Skin of body (tissue), 2 donors: Measurements from ENCODE around the gene MRPL39. TPM values are rescaled to one million over a fixed set of nuclear protein-coding genes. Genes with fewer than 3 reads are reported as not detected.

Experiments used
- DNase-seq: peaks from one replicate; lab custom pipeline; 2025; lab: John Stamatoyannopoulos, UW
- total RNA-seq: library from RNA; depleted of rRNA; stranded (reverse); fragments of >200 nt; gene quantifications from one replicate; pipeline ENCODE4 v1.2.3, GENCODE V29; 2014

Gene MRPL39
- total RNA-seq, 1 donor from 2014 or later, result 30.2 TPM

GRCh38 chr21:25615880-25616279, 8.6 kb upstream of the MRPL39 start:
- DNase-seq, result no peak

- DNase-seq, result no peak
Measured at GRCh38 chr21:25614441-25614840, 7.2 kb upstream of the MRPL39 start.

GRCh38 chr21:25608044-25608737, 910 bp upstream of the MRPL39 start:
- DNase-seq, result peak; percentile 85

GRCh38 chr21:25589887-25590286, 17.4 kb downstream of the MRPL39 start:
- DNase-seq, result no peak

- no peak for DNase-seq
Measured at GRCh38 chr21:25586791-25587190, 20.5 kb downstream of the MRPL39 start.

GRCh38 chr21:25586326-25586725, 21.0 kb downstream of the MRPL39 start:
- no peak for DNase-seq

GRCh38 chr21:25584833-25585676, 22.2 kb downstream of the MRPL39 start:
- DNase-seq, result no peak

GRCh38 chr21:25583370-25584130, 23.7 kb downstream of the MRPL39 start:
- DNase-seq, result no peak

GRCh38 chr21:25582888-25583287, 24.4 kb downstream of the MRPL39 start:
- DNase-seq, result no peak

- DNase-seq, result no peak
Measured at GRCh38 chr21:25582164-25582790, 25.0 kb downstream of the MRPL39 start.

- no peak for DNase-seq
Measured at GRCh38 chr21:25581582-25581981, 25.7 kb downstream of the MRPL39 start.

- no peak for DNase-seq
Measured at GRCh38 chr21:25580912-25581260, 26.4 kb downstream of the MRPL39 start.

- no peak for DNase-seq
Measured at GRCh38 chr21:25579226-25580013, 27.9 kb downstream of the MRPL39 start.

- DNase-seq, result no peak
Measured at GRCh38 chr21:25578056-25578961, 29.0 kb downstream of the MRPL39 start.

- DNase-seq, result no peak
Measured at GRCh38 chr21:25577424-25578055, 29.7 kb downstream of the MRPL39 start.

GRCh38 chr21:25573409-25574206, 33.7 kb downstream of the MRPL39 start:
- DNase-seq, result no peak

GRCh38 chr21:25572861-25573310, 34.4 kb downstream of the MRPL39 start:
- no peak for DNase-seq

- no peak for DNase-seq
Measured at GRCh38 chr21:25571726-25572121, 35.6 kb downstream of the MRPL39 start.
